Posterior cingulate gyrus (tissue), 11 donors: ENCODE results near the gene PCDHB8.
"Not testable (repeated sequence)": the region's sequence is repeated elsewhere in the genome, so short reads cannot be mapped to it uniquely, and the experiment has no call there.

Experiments
- DNase-seq, 10 donors: peaks; one replicate each; pipeline versions ENCODE4 v3.0.0 to v3.0.0-alpha.2; 2020 to 2021; ENCODE audit warnings: mixed read lengths in 3 of 10
- intact Hi-C: fragments of 100-400 bp; cut with DNase I; formaldehyde crosslinking; loops from one replicate; pipeline ENCODE4 v1.15.1; 2023

Gene PCDHB8

DNA sequence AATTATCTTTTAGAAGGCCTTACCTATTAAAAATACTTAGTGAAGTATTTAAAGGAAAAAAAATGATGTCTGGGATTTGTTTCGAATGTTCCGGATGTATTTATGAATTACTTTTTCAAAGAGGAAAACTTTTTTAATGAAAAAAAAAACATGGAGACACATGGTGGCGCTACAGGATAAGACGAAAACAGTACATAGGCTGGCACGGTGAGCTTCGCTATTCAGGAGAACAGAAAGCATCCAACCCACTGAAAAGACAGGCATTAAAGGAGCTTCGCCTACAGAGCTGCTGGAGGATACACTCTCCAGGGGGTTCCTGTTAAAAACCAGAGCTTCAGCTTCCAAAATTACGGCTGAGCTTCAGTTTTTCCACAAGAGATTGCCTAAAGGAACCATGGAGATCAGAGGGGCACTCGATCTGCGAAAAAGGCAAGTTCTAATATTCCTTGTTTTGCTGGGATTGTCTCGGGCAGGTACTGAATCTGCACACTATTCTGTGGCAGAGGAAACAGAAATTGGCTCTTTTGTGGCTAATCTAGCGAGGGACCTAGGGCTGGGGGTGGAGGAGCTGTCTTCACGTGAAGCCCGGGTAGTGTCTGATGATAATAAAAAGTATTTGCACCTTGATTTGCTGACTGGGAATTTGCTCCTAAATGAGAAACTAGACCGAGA lies 45.7 kb downstream of the PCDHB8 start, which contains the start of gene PCDHB14:
TSS of gene PCDHB14 (plus strand) at position 232 of the 672 bp plus-strand sequence. CDS start at position 395, 163 bp downstream.
- DNase-seq: no peak
- intact Hi-C loops: no loop called here

DNA sequence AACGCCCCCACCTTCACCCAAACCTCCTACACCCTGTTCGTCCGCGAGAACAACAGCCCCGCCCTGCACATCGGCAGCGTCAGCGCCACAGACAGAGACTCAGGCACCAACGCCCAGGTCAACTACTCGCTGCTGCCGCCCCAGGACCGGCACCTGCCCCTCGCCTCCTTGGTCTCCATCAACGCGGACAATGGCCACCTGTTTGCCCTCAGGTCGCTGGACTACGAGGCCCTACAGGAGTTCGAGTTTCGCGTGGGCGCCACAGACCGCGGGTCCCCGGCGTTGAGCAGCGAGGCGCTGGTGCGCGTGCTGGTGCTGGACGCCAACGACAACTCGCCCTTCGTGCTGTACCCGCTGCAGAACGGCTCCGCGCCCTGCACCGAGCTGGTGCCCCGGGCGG lies 47.3 kb downstream of the PCDHB8 start:
- intact Hi-C loops: not testable (repeated sequence)
- peak in 1 of 10 donors; percentile 75 for DNase-seq

DNA sequence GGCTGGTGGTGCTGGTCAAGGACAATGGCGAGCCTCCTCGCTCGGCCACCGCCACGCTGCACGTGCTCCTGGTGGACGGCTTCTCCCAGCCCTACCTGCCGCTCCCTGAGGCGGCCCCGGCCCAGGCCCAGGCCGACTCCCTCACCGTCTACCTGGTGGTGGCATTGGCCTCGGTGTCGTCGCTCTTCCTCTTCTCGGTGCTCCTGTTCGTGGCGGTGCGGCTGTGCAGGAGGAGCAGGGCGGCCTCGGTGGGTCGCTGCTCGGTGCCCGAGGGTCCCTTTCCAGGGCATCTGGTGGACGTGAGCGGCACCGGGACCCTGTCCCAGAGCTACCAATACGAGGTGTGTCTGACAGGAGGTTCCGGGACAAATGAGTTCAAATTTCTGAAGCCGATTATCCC lies 47.8 kb downstream of the PCDHB8 start:
- intact Hi-C loops, DNase-seq: not testable (repeated sequence)
